Endothelial cell of umbilical vein (primary cell): Measurements from ENCODE around the gene ACSBG1. TPM values are rescaled to one million over a fixed set of nuclear protein-coding genes. Genes with fewer than 3 reads are reported as not detected.

ENCODE experiments used
- BruUV-seq: library from RNA; stranded (reverse); fragments of 400-500 nt; replicated peaks from 2 replicates; lab custom pipeline; 2021; lab: Mats Ljungman, UMichigan
- CTCF ChIA-PET: fragments of 300-600, 350-600 bp; sonication (Branson Sonifier 250); formaldehyde crosslinking; loops from one replicate; lab custom pipeline; 2021; ENCODE audit warnings: antibody characterized with exemption, inconsistent platforms; lab: Charles Lee
- POLR2A ChIA-PET: fragments of 300-600, 350-600 bp; sonication (Branson Sonifier 250); formaldehyde crosslinking; loops from one replicate; lab custom pipeline; 2021; ENCODE audit warnings: antibody characterized with exemption, inconsistent platforms; lab: Charles Lee
- DNase-seq: peaks from one replicate; pipeline ENCODE4 v3.0.0-alpha.2; 2011; ENCODE audit warnings: low read depth, low spot score
- FAIRE-seq: peaks from 2 replicates; lab custom pipeline; 2011; peaks lifted over from hg19 to GRCh38; lab: Jason Lieb, UNC
- H2AFZ ChIP-seq: 2 replicates; pipeline ENCODE4 v1.6.0; 2012; ENCODE audit warnings: low read depth, low read length, control low read depth, inconsistent platforms
- H3K27ac ChIP-seq: 2 replicates; pipeline ENCODE4 v1.5.1; 2011; ENCODE audit warnings: low read depth, mild to moderate bottlenecking, control low read depth, low read length, moderate library complexity; ENCODE audit not compliant: insufficient read depth
- H3K27me3 ChIP-seq, 2 experiments: 2 replicates each; pipeline versions ENCODE4 v1.6.0 to v1.6.1; 2011; ENCODE audit warnings: low read length in 2 of 2, mixed read lengths in 1 of 2; ENCODE audit not compliant: control insufficient read depth in 2 of 2, insufficient read depth in 2 of 2
- H3K36me3 ChIP-seq, 2 experiments: 2 replicates in 1 of 2; 3 replicates in 1 of 2; pipeline ENCODE4 v1.5.1; 2011; ENCODE audit warnings: low read length in 2 of 2, mild to moderate bottlenecking in 1 of 2, moderate library complexity in 1 of 2; ENCODE audit not compliant: control insufficient read depth in 2 of 2, insufficient read depth in 2 of 2; ENCODE audit errors: extremely low read depth in 1 of 2
- H3K4me1 ChIP-seq: 3 replicates; pipeline ENCODE4 v1.5.1; 2011; ENCODE audit warnings: mild to moderate bottlenecking, low read length; ENCODE audit not compliant: control insufficient read depth, insufficient read depth; ENCODE audit errors: extremely low read depth
- H3K4me2 ChIP-seq: 2 replicates; pipeline ENCODE4 v1.6.1; 2011; ENCODE audit warnings: low read length, control low read depth, mixed read lengths; ENCODE audit not compliant: insufficient read depth
- H3K4me3 ChIP-seq, 3 experiments: fragments of 200-600 bp in 1 of 3; sonication (generic), shearing (Covaris generic) in 1 of 3; replicated peaks in 1 of 3; 2 replicates each; pipeline ENCODE4 v1.5.1; 2011 to 2016; ENCODE audit warnings: control low read depth in 3 of 3, low read length in 3 of 3, mild to moderate bottlenecking in 2 of 3, inconsistent platforms in 1 of 3, low read depth in 1 of 3, moderate library complexity in 1 of 3; ENCODE audit not compliant: insufficient read depth in 1 of 3
- H3K79me2 ChIP-seq: 2 replicates; pipeline ENCODE4 v1.6.0; 2012; ENCODE audit warnings: low read length, inconsistent platforms; ENCODE audit not compliant: control insufficient read depth, insufficient read depth
- H3K9ac ChIP-seq: replicated peaks from 2 replicates; pipeline ENCODE3; 2011; ENCODE audit warnings: low read length, control low read depth; ENCODE audit not compliant: insufficient read depth; ENCODE audit errors: extremely low read depth
- H3K9me1 ChIP-seq: replicated peaks from 3 replicates; pipeline ENCODE4 v1.6.0; 2011; ENCODE audit warnings: mild to moderate bottlenecking, low read length; ENCODE audit not compliant: control insufficient read depth, insufficient read depth; ENCODE audit errors: extremely low read depth
- H3K9me3 ChIP-seq: replicated peaks from 2 replicates; pipeline ENCODE4 v1.5.1; 2012; ENCODE audit warnings: low read length, inconsistent platforms; ENCODE audit not compliant: control insufficient read depth, insufficient read depth
- H4K20me1 ChIP-seq: replicated peaks from 2 replicates; pipeline ENCODE3; 2011; ENCODE audit warnings: mild to moderate bottlenecking, low read length; ENCODE audit not compliant: control insufficient read depth, insufficient read depth; ENCODE audit errors: extremely low read depth
- CTCF ChIP-seq, 2 donors: IDR thresholded peaks; 1 replicate in 1 of 2; 2 replicates in 1 of 2; pipeline ENCODE4 v1.5.1; 2011; ENCODE audit warnings: low read length in 2 of 2, mild to moderate bottlenecking in 2 of 2, moderate library complexity in 2 of 2, control low read depth in 1 of 2, inconsistent platforms in 1 of 2, low read depth in 1 of 2; ENCODE audit not compliant: insufficient read depth in 1 of 2; ENCODE audit errors: extremely low read depth in 1 of 2
- EZH2 ChIP-seq: IDR thresholded peaks from 2 replicates; pipeline ENCODE4 v1.6.1; 2012; ENCODE audit warnings: borderline replicate concordance, low read depth, mild to moderate bottlenecking, moderate library complexity, low read length, inconsistent platforms; ENCODE audit not compliant: severe bottlenecking
- FOS ChIP-seq: IDR thresholded peaks from 2 replicates; pipeline ENCODE4 v1.6.1; 2011; ENCODE audit warnings: mild to moderate bottlenecking, low read length, moderate library complexity, borderline replicate concordance; ENCODE audit not compliant: insufficient read depth
- GATA2 ChIP-seq: IDR thresholded peaks from 2 replicates; pipeline ENCODE4 v1.7.0; 2011; ENCODE audit warnings: low read depth, mild to moderate bottlenecking, moderate library complexity, mixed read lengths, low read length; ENCODE audit not compliant: insufficient read length, insufficient read depth
- JUN ChIP-seq: IDR thresholded peaks from 2 replicates; pipeline ENCODE4 v1.6.1; 2011; ENCODE audit warnings: borderline replicate concordance, low read depth; ENCODE audit not compliant: insufficient read length, insufficient read depth
- MAX ChIP-seq: IDR thresholded peaks from 2 replicates; pipeline ENCODE4 v1.6.1; 2011; ENCODE audit not compliant: insufficient read depth, insufficient read length
- MYC ChIP-seq: IDR thresholded peaks from one replicate; pipeline ENCODE4 v1.6.1; 2011; ENCODE audit warnings: mild to moderate bottlenecking, low read depth, low read length
- POLR2A ChIP-seq: IDR thresholded peaks from 2 replicates; pipeline ENCODE4 v1.6.1; 2012; ENCODE audit warnings: low read depth, mild to moderate bottlenecking, control low read depth, low read length
- POLR2AphosphoS5 ChIP-seq: IDR thresholded peaks from 2 replicates; pipeline ENCODE4 v1.6.1; 2012; ENCODE audit warnings: low read depth, mild to moderate bottlenecking, control low read depth, low read length, moderate library complexity; ENCODE audit not compliant: insufficient read depth
- dilution Hi-C: fragments of 300-500 bp; cut with MboI; formaldehyde crosslinking; loops from one replicate; pipeline ENCODE4 v1.15.0; 2019; ENCODE audit warnings: low sequenced_read_pairs; ENCODE audit not compliant: extremely low pct_ligation_motif_present
- intact Hi-C: fragments of 100-400 bp; cut with micrococcal nuclease; formaldehyde crosslinking; loops from one replicate; pipeline ENCODE4 v1.10.0; 2022
- polyA plus RNA-seq, 4 experiments: library from polyadenylated mRNA; depleted of rRNA in 3 of 4; stranded (reverse) in 3 of 4; unstranded in 1 of 4; fragments of >200 nt; gene quantifications; 2 replicates each; pipeline versions ENCODE4 v1.2.1 to v1.2.3, GENCODE V29; 2011 to 2012; ENCODE audit warnings: missing spikeins in 1 of 4
- total RNA-seq: library from RNA; stranded (reverse); gene quantifications from 2 replicates; pipeline ENCODE4 v1.2.3, GENCODE V29; 2021

Gene ACSBG1
- total and polyA plus RNA-seq, 2 donors (not counting 3 experiments of a cell fraction or from before 2014, with no cell fraction given): not detected

- no peaks in the 10 kb centered on the region for H3K9me3 ChIP-seq
Measured at GRCh38 chr15:78200276-78200930, 34.0 kb downstream of the ACSBG1 start.

More at GRCh38 chr15:78200276-78200930, 34.0 kb downstream of the ACSBG1 start:
- FAIRE-seq (no peak), DNase-seq (no peak)
- Histone ChIP-seq H3K27ac (no peak overlapping the region), H3K27me3 (no peaks in the 10 kb centered on the region), H3K9ac (no peak overlapping the region), H3K4me3 (no peak overlapping the region), H2AFZ (no peak overlapping the region), H3K79me2 (no peaks in the 10 kb centered on the region), H4K20me1 (no peaks in the 10 kb centered on the region), H3K9me1 (no peaks in the 10 kb centered on the region), H3K4me2 (no peak overlapping the region), H3K4me1 (no peaks in the 10 kb centered on the region), H3K36me3 (no peaks in the 10 kb centered on the region)
- TF ChIP-seq MYC: no peak
- no peak for TF ChIP-seq POLR2A
- no peak for TF ChIP-seq FOS
- TF ChIP-seq CTCF (IDR thresholded peaks at IDR 0.05; ENCODE audit: extremely low read depth in 1 of 2, insufficient read depth in 1 of 2, low read depth in 1 of 2, low read length in 2 of 2): no peak
- TF ChIP-seq EZH2: no peak
- TF ChIP-seq POLR2AphosphoS5: no peak
- no peak for TF ChIP-seq GATA2
- no peak for TF ChIP-seq JUN
- TF ChIP-seq MAX: no peak
- CTCF ChIA-PET: no interaction called here
- POLR2A ChIA-PET: no interaction called here
- dilution Hi-C loops (no loop called here), intact Hi-C loops (no loop called here)
- no TSS peak for BruUV-seq
